Neural cell (in vitro differentiated cells): ENCODE data around the gene RASA4.
"Not testable (repeated sequence)": the region's sequence is repeated elsewhere in the genome, so short reads cannot be mapped to it uniquely, and the experiment has no call there.

Experiments
- CTCF ChIP-seq: fragments of 450-650 bp; IDR thresholded peaks from 2 replicates; pipeline ENCODE4 v1.5.1; 2014; ENCODE audit warnings: antibody characterized with exemption, mild to moderate bottlenecking, moderate library complexity; ENCODE audit not compliant: poor library complexity, severe bottlenecking
- EP300 ChIP-seq: fragments of 450-650 bp; conservative IDR thresholded peaks from 2 replicates; pipeline ENCODE4 v1.6.1; 2014; ENCODE audit warnings: antibody characterized with exemption, mild to moderate bottlenecking, moderate library complexity; ENCODE audit not compliant: poor library complexity, severe bottlenecking
- EZH2 ChIP-seq: fragments of 200-600, 300-800 bp; shearing (Covaris generic), sonication (generic); IDR thresholded peaks from 2 replicates; pipeline ENCODE4 v1.6.1; 2014; ENCODE audit warnings: antibody characterized with exemption, low read length, borderline replicate concordance, mild to moderate bottlenecking; ENCODE audit not compliant: insufficient read depth, poor library complexity, severe bottlenecking
- MXI1 ChIP-seq: fragments of 450-650 bp; conservative IDR thresholded peaks from 2 replicates; pipeline ENCODE4 v1.6.1; 2014; ENCODE audit warnings: antibody characterized with exemption, mild to moderate bottlenecking; ENCODE audit not compliant: poor library complexity, severe bottlenecking
- POLR2AphosphoS5 ChIP-seq: IDR thresholded peaks from 2 replicates; pipeline ENCODE4 v1.6.1; 2012
- RAD21 ChIP-seq: fragments of 450-650 bp; conservative IDR thresholded peaks from 2 replicates; pipeline ENCODE4 v1.6.1; 2014; ENCODE audit warnings: antibody characterized with exemption, mild to moderate bottlenecking, moderate library complexity
- REST ChIP-seq: IDR thresholded peaks from 2 replicates; pipeline ENCODE4 v1.6.1; 2012; ENCODE audit warnings: borderline replicate concordance
- SMC3 ChIP-seq: fragments of 450-650 bp; conservative IDR thresholded peaks from 2 replicates; pipeline ENCODE4 v1.6.1; 2014; ENCODE audit warnings: antibody characterized with exemption, mild to moderate bottlenecking, moderate library complexity; ENCODE audit not compliant: poor library complexity
- TAF1 ChIP-seq: IDR thresholded peaks from 2 replicates; pipeline ENCODE4 v1.6.1; 2012; ENCODE audit warnings: low read depth

- not testable (repeated sequence) for TF ChIP-seq CTCF, EZH2, SMC3, TAF1, POLR2AphosphoS5, REST, MXI1, EP300, RAD21
Measured at GRCh38 chr7:102604431-102605145, 12.0 kb downstream of the RASA4 start.
